ENCODE results near the gene NEGR1. TPM values are rescaled to one million over a fixed set of nuclear protein-coding genes. Genes with fewer than 3 reads are reported as not detected.

NEGR1 gene
- total and polyA plus RNA-seq, 4 donors: 0.08 to 0.14 (median 0.12) TPM; not detected in 1

DNA sequence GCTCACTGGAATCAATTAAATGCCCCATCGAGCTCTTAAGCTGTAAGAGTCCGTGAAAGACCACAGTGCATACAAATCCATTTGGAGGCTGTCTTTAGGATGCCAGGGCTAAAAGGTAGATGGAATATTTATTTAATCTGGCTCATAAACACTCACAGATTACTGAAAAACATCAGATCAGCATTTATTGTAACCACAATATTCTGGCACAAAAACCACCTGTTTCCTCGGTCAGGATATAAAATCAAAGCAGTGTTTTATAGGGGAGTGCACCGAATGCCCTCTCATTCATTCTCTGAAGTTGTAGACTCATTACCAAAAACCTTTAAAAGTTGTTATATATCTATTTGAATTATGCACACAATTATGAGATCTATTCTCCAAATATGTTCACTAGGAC, 500.9 kb downstream of the NEGR1 start:
- no peak overlapping the region for H3K9ac ChIP-seq (ENCODE audit: low read depth in 1 of 2, low read length in 2 of 2)
- no peaks in the 10 kb centered on the region for H3K36me3 ChIP-seq (ENCODE audit: control insufficient read depth in 4 of 4, insufficient read depth in 3 of 4, low read depth in 1 of 4, low read length in 3 of 4)
- 76% methylated on average over 4 of the region's 4 CpGs for WGBS
- no peak for DNase-seq (ENCODE audit: low spot score)
- H3K4me1 ChIP-seq (ENCODE audit: control insufficient read depth in 4 of 4, insufficient read depth in 4 of 4, low read length in 3 of 4): no peaks in the 10 kb centered on the region
- no peaks in the 10 kb centered on the region for H3K9me3 ChIP-seq (ENCODE audit: control insufficient read depth in 4 of 4, low read length in 3 of 4)
- H3K4me3 ChIP-seq (ENCODE audit: low read depth in 1 of 3, low read length in 3 of 3): no peak overlapping the region
- H3K27ac ChIP-seq (ENCODE audit: low read depth in 1 of 2, low read length in 2 of 2): no peak overlapping the region
- TF ChIP-seq ATF3 (IDR thresholded peaks at IDR 0.05) (no peak), MAX (IDR thresholded peaks at IDR 0.05) (no peak), RXRA (IDR thresholded peaks at IDR 0.05) (no peak), JUND (IDR thresholded peaks at IDR 0.05) (no peak), HNF4G (IDR thresholded peaks at IDR 0.05) (no peak), TAF1 (conservative IDR thresholded peaks at IDR 0.05) (no peak), CTCF (IDR thresholded peaks at IDR 0.05; ENCODE audit: low read depth, low read length, missing input control) (no peak), GABPA (IDR thresholded peaks at IDR 0.05 in 1 of 2, conservative IDR thresholded peaks at IDR 0.05 in 1 of 2) (no peak), REST (IDR thresholded peaks at IDR 0.05) (no peak), RAD21 (IDR thresholded peaks at IDR 0.05) (no peak), FOXA1 (IDR thresholded peaks at IDR 0.05) (no peak), SP1 (IDR thresholded peaks at IDR 0.05) (no peak), EGR1 (IDR thresholded peaks at IDR 0.05; ENCODE audit: low read depth in 2 of 2) (no peak), YY1 (IDR thresholded peaks at IDR 0.05) (no peak), FOXA2 (IDR thresholded peaks at IDR 0.05) (no peak), HNF4A (conservative IDR thresholded peaks at IDR 0.05) (no peak)
- H3K27me3 ChIP-seq (ENCODE audit: control insufficient read depth in 4 of 4, insufficient read depth in 4 of 4, low read length in 3 of 4): no peaks in the 10 kb centered on the region

DNA sequence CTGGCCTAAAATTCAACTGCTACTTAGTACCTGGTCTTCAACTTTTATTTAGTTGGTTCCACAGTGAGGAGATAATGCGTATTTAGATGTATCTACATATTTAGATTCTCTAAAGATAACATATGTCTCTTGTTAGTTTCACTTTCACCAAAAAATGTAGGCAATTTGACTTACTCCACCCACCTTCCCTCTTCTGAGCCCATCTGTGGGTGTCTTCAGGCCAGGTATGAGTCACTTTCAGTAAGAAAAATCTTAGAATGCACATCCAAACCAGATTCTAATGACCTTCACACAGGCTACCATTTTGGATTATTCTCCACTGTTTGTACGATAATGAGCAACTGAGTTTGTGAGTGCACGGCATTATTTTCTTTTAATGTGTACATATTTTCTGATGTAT, 501.7 kb downstream of the NEGR1 start:
- no peak for DNase-seq (ENCODE audit: low spot score)
- WGBS: 91% methylated on average over 3 of the region's 3 CpGs

More for the DNA sequence above, 501.7 kb downstream of the NEGR1 start:
- H3K4me1 ChIP-seq (ENCODE audit: control insufficient read depth in 4 of 4, insufficient read depth in 4 of 4, low read length in 3 of 4): no peaks in the 10 kb centered on the region
- no peak overlapping the region for H3K27ac ChIP-seq (ENCODE audit: low read depth in 1 of 2, low read length in 2 of 2)
- H3K9me3 ChIP-seq (ENCODE audit: control insufficient read depth in 4 of 4, low read length in 3 of 4): no peaks in the 10 kb centered on the region
- no peak overlapping the region for H3K9ac ChIP-seq (ENCODE audit: low read depth in 1 of 2, low read length in 2 of 2)
- no peak overlapping the region for H3K4me3 ChIP-seq (ENCODE audit: low read depth in 1 of 3, low read length in 3 of 3)
- no peaks in the 10 kb centered on the region for H3K27me3 ChIP-seq (ENCODE audit: control insufficient read depth in 4 of 4, insufficient read depth in 4 of 4, low read length in 3 of 4)
- TF ChIP-seq GABPA (IDR thresholded peaks at IDR 0.05 in 1 of 2, conservative IDR thresholded peaks at IDR 0.05 in 1 of 2) (no peak), REST (IDR thresholded peaks at IDR 0.05) (no peak), HNF4G (IDR thresholded peaks at IDR 0.05) (no peak), RAD21 (IDR thresholded peaks at IDR 0.05) (no peak), NR2F2 (IDR thresholded peaks at IDR 0.05) (no peak), SP1 (IDR thresholded peaks at IDR 0.05) (no peak), ATF3 (IDR thresholded peaks at IDR 0.05) (no peak), FOXA1 (IDR thresholded peaks at IDR 0.05) (no peak)
- H3K36me3 ChIP-seq (ENCODE audit: control insufficient read depth in 4 of 4, insufficient read depth in 3 of 4, low read depth in 1 of 4, low read length in 3 of 4): no peaks in the 10 kb centered on the region
